ENCODE results near the gene PPM1F.
"Not testable (repeated sequence)": the region's sequence is repeated elsewhere in the genome, so short reads cannot be mapped to it uniquely, and the experiment has no call there.

PPM1F gene

GRCh38 chr22:21917181-21917958 lies 35.3 kb downstream of the PPM1F start:
- DNase-seq, result no peak

- no peak for DNase-seq
These were observed 36.2 kb downstream of the PPM1F start for GRCh38 chr22:21916309-21916918.

- no peak for DNase-seq
These were observed 36.9 kb downstream of the PPM1F start for GRCh38 chr22:21915624-21916308.

DNA sequence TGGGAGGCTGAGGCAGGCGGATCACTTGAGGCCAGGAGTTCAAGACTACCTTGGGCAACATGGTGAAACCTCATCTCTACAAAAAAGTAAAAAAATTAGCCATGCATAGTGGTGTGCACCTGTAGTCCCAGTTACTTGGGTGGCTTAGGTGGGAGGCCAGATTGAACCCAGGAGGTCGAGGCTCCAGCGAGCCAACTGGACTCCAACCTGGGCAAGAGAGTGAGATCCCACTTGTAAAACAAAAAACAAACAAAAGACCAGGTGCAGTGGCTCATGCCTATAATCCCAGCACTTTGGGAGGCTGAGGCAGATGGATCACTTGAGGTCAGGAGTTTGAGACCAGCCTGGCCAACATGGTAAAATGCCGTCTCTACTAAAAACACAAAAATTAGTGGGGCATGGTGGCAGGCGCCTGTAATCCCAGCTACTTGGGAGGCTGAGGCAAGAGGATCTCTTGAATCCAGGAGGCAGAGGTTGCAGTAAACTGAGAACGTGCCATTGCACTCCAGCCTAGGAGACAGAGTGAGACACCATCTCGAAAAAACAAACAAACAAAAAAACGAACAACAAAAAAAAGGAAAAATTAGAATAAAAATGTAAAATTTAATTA lies 38.5 kb downstream of the PPM1F start:
- not testable (repeated sequence) for DNase-seq

GRCh38 chr22:21910367-21910766 lies 42.3 kb downstream of the PPM1F start:
- DNase-seq, result not testable (repeated sequence)

GRCh38 chr22:21909871-21910270 lies 42.8 kb downstream of the PPM1F start:
- DNase-seq, result no peak

DNA sequence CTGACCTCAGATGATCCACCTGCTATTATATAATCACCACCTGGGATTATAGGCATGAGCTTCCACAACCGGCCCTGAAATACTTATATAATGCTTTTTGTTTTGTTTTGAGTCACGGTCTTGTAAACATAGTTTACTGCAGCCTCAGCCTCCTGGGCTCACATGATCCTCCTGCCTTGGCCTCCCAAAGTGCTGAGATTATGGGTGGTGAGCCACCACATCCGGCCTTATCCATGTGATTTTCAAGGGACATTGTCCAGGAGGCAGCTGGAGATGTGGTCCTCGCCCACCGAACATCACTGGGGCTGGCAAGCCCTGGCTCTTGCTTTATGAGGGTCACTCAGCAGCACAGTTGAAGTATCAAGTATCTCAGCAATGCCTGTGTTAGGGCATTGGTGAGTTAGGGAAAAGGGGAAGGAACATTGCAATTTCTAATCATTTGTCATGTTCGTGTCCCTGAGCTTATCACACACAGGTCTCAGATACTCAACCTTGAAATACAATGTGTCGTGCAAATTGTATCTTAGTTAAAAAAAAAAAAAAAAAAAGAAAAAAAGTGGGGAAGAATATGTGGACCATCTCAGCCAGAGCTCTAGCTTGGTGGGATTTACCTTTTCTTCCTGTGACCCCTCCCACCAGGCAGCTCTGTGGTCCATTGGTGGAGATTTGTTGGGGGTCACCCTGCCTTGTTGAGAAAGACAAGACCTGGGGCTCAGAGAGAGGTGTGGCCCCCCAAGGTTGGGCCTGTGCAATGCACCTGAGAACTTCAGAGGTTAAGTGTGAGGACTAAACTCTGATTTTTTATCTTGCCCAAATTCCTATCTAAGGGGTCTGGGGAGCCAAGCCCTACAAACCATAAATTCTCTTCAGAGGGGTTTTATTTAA lies 44.8 kb downstream of the PPM1F start:
- no peak for DNase-seq

DNA sequence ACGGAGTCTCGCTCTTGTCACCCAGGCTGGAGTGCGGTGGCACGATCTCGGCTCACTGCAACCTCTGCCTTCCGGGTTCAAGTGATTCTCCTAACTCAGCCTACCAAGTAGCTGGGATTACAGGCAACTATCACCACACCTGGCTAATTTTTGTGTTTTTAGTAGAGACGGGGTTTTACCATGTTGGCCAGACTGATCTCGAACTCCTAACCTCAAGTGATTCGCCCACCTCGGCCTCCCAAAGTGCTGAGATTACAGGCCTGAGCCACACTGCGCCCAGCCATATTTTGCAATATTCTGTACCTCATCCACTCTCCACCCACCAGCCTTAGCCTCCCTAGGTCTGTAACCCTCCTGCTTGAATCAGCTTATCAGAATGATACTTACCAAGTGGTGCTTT lies 47.4 kb downstream of the PPM1F start:
- not testable (repeated sequence) for DNase-seq

GRCh38 chr22:21904250-21904789 lies 48.3 kb downstream of the PPM1F start:
- no peak for DNase-seq

- no peak for DNase-seq
These were observed 49.4 kb downstream of the PPM1F start for GRCh38 chr22:21903283-21903682.

DNA sequence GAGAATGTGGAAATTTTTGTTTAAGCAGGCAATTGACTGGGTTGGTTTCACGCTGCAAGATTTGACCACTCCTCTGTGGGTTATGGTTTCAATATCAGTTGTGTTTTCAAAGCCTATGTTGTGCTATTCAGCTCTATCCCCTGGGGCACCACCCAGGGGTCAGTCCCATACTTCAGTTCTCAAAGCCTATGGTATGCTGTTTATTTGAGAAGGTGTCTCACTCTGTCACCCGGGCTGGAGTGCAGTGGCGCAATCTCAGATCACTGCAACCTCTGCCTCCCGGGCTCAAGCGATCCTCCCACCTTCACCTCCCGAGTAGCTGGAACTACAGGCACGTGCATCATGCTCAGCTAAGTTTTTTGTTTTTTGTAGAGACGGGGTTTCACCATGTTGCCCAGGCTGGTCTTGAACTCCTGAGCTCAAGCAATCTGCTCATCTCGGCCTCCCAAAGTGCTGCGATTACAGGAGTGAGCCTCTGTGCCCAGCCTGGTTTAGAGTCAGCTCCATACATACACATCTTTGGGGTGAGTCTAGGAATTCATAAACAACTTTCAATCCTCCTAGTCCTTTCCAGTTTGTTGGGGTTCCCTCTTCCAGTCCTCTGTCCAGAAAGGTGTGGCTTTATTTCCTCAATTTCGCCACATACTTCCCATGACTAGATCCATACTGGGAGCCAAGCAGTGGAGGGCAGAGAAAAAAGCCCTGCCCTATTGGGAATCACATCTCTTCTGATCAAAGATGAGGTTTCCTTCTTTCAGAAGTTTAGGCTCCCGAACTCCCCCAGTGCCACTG lies 50.2 kb downstream of the PPM1F start:
- no peak for DNase-seq

DNA sequence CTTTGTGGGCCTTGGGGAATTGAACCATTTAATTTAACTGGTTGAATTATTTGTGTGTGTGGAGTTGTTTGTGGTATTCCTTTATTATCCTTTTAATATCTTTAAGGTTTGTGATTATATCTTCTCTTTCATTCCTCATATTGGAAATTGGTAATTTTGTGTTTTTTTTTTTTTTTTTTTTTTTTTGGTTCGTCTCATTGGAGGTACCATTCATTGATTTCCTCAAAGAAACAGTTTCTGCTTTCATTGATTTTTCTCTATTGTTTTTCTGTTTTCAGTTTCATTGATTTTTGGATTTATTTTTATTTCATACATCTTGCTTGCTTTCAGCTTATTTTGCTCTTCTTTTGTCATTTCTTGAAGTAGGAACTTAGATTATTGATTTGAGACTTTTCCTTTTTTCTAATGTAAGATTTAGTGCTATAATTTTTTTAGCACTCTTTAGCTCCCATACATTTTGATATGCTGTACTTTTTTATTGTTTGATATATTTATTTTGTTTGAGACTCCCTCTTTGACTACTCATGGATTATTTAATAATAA lies 54.2 kb downstream of the PPM1F start:
- DNase-seq, result no peak

- DNase-seq, result no peak
These were observed 55.6 kb downstream of the PPM1F start for GRCh38 chr22:21896951-21897513.

DNA sequence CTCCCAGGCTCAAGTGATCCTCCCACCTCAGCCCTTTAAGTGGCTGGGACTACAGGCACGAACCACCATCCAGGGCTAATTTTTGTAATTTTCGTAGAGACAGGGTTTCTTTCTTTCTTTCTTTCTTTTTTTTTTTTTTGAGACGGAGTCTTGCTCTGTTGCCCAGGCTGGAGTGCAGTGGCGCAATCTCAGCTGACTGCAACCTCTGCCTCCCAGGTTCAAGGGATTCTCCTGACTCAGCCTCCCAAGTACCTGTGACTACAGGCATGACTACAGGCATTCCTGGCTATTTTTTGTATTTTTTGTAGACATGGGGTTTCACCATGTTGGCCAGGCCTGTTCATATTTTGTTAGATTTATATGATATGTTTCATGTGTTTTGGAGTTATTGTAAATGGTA lies 56.4 kb downstream of the PPM1F start:
- not testable (repeated sequence) for DNase-seq

DNA sequence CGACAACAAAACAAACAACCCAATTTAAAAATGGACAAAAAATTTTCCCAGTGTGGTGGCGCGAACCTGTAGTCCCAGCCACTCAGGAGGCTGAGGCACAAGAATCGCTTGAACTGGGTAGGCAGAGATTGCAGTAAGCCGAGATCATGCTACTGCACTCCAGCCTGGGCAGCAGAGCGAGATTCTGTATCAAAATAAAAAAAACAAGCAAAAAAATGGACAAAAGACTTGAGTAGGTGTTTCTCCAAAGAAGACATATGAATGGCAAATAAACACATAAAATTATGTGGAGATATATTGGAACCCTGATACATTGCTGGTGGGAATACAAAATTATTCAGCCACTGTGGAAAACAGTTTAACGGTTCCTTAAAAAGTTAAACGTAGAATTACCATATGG lies 57.8 kb downstream of the PPM1F start:
- DNase-seq, result no peak

DNA sequence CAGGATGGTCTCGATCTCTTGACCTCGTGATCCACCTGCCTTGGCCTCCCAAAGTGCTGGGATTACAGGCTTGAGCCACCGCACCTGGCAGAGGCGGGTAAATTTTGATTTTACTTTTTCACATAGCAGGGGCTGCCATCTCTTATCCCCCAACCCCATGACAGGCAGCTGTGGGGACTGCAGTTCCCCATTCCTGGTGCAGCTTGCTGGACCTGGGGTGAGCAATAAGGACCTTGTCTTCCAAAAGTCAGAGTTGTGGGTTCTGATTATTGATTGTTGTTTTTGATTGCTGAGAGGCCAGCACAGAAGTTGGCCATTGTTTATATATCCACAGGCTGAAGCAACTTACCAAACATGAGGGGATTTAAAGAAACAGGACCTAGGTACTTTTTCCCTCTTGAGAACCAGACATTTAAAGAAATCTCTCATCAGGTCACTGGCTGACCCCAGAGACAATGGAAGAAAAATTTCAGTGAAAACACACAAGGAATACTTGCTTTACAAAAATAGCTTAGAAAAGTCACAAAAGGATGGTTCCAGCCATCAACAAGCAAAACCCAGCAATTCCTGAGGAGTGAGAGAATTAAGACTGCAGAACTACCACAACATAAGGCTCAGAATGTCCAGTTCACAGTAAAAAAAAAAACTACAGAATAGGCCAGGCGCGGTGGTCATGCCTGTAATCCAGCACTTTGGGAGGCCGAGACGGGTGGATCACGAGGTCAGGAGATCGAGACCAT lies 63.2 kb downstream of the PPM1F start:
- no peak for DNase-seq

DNA sequence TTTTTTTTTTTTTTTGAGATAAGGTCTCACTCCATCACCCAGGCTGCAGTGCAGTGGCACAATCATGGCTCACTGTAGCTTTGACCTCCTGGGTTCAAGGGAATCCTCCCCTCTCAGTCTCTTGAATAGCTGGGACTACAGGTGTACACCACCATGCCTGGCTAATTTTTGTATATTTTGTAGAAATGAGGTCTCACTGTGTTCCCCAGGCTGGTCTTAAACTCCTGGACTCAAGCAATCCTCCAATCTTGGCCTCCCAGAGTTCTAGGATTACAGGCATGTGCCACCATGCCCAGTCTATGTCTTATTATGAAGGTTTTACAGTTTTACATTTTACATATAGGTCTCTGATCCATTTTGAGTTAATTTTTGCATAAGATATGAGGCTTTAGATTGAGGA lies 64.8 kb downstream of the PPM1F start:
- DNase-seq, result no peak

- DNase-seq, result not testable (repeated sequence)
These were observed 68.7 kb downstream of the PPM1F start for GRCh38 chr22:21883930-21884329.

- not testable (repeated sequence) for DNase-seq
These were observed 69.8 kb downstream of the PPM1F start for GRCh38 chr22:21882754-21883333.

Data from kidney glomerular epithelial cell (primary cell).